Gastroesophageal sphincter (tissue), 3 donors: ENCODE results near the gene SCAF1.

Experiments
- CTCF ChIP-seq, 4 experiments: fragments of 200-600 bp in 2 of 4; fragments of 450-650 bp in 2 of 4; sonication (generic) in 1 of 4; IDR thresholded peaks; one replicate each; pipeline ENCODE4 v1.5.1; 2017 to 2019; ENCODE audit warnings: antibody characterized with exemption in 4 of 4, mild to moderate bottlenecking in 2 of 4, moderate library complexity in 2 of 4
- POLR2A ChIP-seq, 2 donors: fragments of 450-650 bp; IDR thresholded peaks; one replicate each; pipeline ENCODE4 v1.6.1; 2017; ENCODE audit warnings: antibody characterized with exemption in 2 of 2, mild to moderate bottlenecking in 2 of 2, moderate library complexity in 1 of 2

GRCh38 chr19:49662011-49662410, 20.0 kb downstream of the SCAF1 start:
- TF ChIP-seq CTCF (IDR thresholded peaks at IDR 0.05) (no peak), POLR2A (IDR thresholded peaks at IDR 0.05) (no peak)
